HG02588 (cell line): Measurements from ENCODE around the gene TBCC.

Experiments
- ATAC-seq: cut with Tn5 transposase; IDR thresholded peaks from one replicate; pipeline ENCODE4 v1.9.1; 2021; ENCODE audit warnings: mild to moderate bottlenecking, moderate library complexity; ENCODE audit not compliant: unreplicated experiment

The TBCC gene, protein sequence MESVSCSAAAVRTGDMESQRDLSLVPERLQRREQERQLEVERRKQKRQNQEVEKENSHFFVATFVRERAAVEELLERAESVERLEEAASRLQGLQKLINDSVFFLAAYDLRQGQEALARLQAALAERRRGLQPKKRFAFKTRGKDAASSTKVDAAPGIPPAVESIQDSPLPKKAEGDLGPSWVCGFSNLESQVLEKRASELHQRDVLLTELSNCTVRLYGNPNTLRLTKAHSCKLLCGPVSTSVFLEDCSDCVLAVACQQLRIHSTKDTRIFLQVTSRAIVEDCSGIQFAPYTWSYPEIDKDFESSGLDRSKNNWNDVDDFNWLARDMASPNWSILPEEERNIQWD

DNA sequence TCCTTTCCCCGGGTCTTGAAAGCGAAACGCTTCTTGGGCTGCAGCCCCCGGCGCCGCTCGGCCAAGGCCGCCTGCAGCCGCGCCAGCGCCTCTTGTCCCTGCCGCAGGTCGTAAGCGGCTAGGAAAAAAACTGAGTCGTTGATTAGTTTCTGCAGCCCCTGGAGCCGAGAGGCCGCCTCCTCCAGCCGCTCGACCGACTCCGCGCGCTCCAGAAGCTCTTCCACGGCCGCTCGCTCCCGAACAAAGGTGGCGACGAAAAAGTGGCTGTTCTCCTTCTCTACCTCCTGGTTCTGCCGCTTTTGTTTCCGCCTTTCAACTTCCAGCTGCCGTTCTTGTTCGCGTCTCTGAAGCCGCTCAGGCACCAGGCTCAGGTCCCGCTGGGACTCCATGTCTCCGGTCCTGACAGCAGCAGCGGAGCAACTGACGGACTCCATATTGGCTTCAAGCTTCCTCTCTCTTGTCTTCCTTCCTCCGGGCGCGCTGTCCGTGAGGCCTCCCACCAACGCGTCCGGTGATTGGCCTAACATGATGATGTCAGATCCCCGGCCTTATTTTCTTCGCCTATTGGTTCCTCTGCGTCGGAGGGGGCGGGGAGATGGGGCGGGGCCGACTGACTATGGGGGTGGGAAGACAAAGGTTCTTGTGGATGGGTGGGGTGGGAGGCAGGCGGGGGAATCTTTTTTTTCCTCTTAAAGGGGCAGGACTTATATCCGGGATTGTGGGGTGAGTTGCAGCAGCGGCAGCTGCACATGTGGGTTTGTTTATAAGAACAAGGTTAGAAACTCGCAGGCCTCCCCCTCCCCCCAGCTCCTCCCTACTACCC, at the start of gene TBCC:
TBCC (minus strand) TSS at position 464 of the 823 bp plus-strand sequence; CDS start at position 434, 30 bp downstream.
- ATAC-seq: peak; percentile 77

DNA sequence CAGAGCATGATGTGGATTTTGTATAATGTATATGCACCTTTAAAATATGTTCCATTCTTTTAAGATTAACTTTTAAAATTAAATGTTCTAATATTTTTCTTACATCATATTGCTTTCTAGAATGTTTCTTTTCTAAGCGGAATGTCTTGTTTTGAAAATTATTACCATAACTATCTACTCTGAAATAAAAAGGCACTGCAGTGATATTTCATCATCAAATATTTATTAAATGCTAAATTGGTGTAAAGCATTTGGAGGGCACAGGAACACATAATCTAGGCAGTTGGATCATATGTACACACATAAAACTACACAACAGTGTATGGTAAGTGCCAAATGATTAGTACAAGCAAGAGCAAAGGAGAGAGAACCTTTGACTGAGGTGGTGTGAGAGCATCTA, 49.7 kb upstream of the TBCC start:
- no peak for ATAC-seq

- ATAC-seq: no peak
Observed at GRCh38 chr6:42791706-42792320, 45.9 kb upstream of the TBCC start.

DNA sequence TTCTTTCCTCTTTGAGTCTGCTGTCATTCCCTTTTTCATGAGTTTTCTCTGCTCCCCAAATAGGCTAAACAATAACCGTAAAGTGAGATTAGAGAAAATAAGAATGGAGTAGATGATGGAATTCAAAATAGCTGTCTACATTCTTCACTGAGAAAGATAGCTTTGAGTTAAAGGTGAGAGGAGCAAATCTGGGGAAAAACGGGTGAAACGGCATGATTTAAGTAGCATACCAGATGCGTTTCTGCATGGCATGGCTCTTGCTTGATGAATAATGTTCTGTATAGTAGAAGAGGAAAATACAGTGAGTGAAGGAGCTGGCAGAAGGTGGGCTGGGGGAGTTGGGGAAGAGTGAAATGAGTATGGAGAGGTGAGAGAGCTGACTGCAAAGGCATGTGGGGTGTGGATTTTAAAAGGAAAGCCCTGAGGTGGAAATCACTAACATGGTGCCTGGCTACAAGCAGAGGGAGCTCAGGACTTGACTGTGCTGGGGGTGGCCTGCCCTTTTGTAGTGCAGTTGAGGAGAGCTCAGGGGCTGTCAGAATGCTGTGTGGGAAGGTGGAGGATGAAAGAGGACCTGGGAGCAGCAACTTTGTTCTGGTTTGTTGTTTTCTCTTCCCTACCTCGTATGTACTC, 44.8 kb upstream of the TBCC start:
- no peak for ATAC-seq

- ATAC-seq: no peak
Observed at GRCh38 chr6:42788671-42789070, 42.8 kb upstream of the TBCC start.

DNA sequence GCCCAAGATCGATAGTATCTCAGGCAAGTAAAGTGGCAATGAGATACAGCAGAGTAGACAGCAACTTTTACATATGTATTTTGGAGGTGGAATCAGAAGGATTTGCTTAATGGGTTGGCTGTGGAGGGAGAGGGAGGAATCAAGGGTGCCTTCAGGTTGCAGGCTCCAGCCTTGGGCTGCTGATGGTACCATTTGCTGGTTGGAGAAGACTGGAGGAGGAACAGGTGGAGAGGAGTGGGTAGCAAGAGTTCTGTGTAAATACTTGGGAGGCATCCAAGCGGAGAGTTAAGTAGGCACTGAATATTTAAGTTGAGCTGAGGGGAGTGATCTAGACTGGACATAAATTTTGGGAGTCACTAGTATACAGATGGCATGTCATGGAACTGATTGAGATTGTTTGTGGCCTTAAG, 41.2 kb upstream of the TBCC start:
- no peak for ATAC-seq

DNA sequence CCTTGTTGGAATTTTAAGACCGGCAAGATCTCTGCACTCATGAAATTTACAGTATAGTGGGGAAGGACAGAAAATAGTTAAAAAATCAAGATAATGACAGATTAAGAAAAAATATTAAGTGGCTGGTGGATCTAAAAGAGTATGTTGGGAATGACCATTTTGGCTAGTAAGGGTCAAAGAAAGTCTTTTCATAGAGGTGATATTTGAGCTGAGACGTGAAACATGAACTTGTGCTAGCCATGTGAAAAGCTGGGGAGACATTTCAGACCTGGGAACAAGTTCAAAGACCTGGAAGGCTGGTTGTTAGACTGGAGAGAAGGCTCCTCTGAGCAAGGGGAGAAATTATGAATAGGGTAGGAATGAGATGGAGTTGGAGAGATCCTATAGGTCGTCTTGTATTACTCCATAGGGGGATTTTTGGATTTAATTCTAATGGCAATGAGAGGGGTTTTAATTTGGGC, 40.7 kb upstream of the TBCC start:
- ATAC-seq: no peak

DNA sequence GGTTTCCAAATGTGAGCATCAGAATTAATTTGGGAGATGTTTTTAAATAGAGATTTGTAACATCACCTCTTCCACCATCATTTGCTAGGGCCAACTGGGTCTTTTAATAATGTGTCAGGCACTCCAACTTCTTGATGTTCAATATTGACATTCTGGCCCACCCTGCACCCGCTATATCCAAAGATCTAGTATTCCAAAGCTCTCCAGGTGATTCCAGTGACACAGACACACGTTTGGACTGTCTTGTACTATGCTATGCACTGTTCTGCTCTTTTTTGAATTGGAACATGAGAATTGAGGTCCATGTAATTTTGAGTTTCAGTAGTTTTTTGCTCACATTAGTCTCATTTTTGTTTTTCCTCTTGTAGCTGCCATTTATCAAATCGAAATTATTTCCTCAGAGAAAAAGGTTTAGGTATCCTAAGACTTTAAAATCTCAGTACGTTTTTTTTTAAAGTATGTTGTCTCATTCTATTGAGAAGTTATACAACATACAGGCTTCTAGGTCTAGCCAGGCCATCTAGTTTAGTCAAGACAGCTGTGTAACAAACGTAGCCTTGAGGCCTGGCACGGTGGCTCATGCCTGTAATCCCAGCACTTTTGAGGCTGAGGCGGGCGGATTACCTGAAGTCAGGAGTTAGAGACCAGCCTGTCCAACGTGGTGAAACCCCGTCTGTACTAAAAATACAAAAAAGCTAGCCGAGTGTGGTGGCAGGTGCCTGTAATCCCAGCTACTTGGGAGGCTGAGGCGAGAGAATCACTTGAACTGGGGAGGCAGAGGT, 39.0 kb upstream of the TBCC start:
- no peak for ATAC-seq

GRCh38 chr6:42783876-42784642, 38.2 kb upstream of the TBCC start:
- ATAC-seq: no peak

GRCh38 chr6:42783177-42783875, 37.4 kb upstream of the TBCC start:
- peak; percentile 52 for ATAC-seq

DNA sequence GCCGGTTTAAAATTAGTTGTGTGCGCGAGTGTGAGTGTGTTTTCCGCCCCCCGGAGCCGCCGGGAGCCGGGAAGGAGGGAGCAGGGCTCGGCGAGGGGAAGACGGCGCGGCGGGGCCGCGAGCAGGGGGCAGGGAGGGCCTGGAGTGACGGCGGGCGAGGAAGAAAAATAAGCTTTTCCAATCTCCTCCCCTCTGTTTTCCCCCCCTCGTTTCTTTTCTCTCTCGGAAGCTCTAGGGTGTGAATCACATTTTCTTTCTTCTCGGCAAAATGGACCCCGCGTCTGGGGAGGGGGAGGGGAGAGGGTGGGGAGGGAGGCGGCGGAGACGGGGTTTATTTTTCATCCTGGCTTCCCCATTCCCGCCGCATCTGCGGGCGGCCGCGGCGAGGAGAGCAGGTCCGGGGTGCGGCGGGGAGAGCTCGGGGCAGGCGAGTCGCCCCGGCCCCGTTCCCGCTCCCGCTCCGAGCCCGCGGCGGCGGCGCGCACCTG, 36.8 kb upstream of the TBCC start:
- peak; percentile 19 for ATAC-seq

- ATAC-seq: no peak
Observed at GRCh38 chr6:42781796-42782688, 36.1 kb upstream of the TBCC start, which contains the start of gene BICRAL. TSS of gene BICRAL (plus strand) at chr6:42782052. CDS start at chr6:42822023, 39,971 bp downstream.

- no peak for ATAC-seq
Observed at GRCh38 chr6:42781546-42781795, 35.6 kb upstream of the TBCC start.

GRCh38 chr6:42779521-42779920, 33.6 kb upstream of the TBCC start:
- ATAC-seq: no peak

DNA sequence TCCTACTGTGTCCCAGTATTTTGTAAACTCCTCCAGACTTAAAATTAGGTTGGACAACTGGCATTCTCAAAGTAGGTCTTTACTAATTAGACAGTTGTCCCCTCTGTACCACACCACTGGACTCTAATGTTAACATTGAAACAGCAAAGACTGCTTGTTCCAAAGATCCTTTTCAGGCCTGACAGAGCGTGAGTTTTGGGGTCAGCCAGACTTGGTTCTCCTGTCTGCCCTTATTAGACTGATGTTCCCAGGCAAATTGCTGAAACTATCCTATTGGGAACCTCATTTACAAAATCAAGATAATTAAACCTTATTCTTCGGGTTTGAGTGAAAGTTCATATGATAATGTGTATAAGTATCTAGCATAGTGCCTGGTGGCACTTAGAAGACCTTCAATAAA, 32.2 kb upstream of the TBCC start:
- no peak for ATAC-seq

DNA sequence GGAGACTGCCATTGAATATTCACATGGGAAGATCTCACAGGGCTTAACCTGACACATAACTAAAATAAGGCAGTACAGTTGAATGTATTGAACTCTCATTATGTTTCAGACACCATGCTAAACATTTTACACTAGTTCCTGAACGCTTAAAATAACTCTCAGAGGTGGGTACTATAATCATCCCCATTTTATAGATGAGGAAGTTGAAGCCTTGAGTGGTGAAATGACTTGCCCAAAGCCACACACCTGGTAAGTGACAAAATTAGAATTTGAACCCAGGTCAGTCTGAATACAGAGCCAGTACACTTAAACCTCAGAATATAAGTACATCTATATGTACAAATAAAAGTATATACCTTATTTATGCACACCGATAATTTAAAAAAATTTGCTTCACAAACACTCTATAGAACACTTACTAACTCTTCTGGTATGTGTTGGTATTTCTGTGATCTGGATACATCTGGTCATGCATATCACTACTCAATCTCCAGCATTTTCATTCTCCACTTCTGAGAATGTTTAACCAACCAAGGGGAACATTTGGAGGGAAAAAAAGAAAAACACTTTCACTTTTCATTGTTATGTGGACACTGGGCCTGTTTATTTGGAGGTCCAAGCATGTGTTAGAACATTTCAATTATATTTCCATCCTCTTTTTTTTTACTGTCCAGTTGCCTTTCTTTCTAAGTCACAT, 31.4 kb upstream of the TBCC start:
- ATAC-seq: no peak

GRCh38 chr6:42774821-42775487, 29.1 kb upstream of the TBCC start:
- ATAC-seq: peak; percentile 37
